Glomerular endothelial cell (primary cell): ENCODE results near the gene NOSTRIN. TPM values are rescaled to one million over a fixed set of nuclear protein-coding genes. Genes with fewer than 3 reads are reported as not detected.
"Not testable (repeated sequence)": the region's sequence is repeated elsewhere in the genome, so short reads cannot be mapped to it uniquely, and the experiment has no call there.

Experiments used
- DNase-seq: peaks from one replicate; pipeline ENCODE4 v3.0.0-alpha.2; 2011; ENCODE audit warnings: low read depth, low spot score; ENCODE audit errors: extremely low read depth
- total RNA-seq: library from RNA; depleted of rRNA; stranded (reverse); fragments of >200 nt; gene quantifications from 2 replicates; pipeline ENCODE4 v1.2.3, GENCODE V29; 2015

The NOSTRIN gene
- total RNA-seq = 20.1 and 21.3 TPM in 2 replicates

- DNase-seq = no peak
Measured at GRCh38 chr2:168801961-168802858, at the start of gene NOSTRIN. NOSTRIN (plus strand) TSS chr2:168802637; CDS start chr2:168802647, 10 bp downstream.

GRCh38 chr2:168753765-168754329 lies 48.6 kb upstream of the NOSTRIN start:
- no peak for DNase-seq

- DNase-seq = no peak
Measured at GRCh38 chr2:168757223-168757622, 45.2 kb upstream of the NOSTRIN start.

- no peak for DNase-seq
Measured at GRCh38 chr2:168758970-168759820, 43.2 kb upstream of the NOSTRIN start.

- no peak for DNase-seq
Measured at GRCh38 chr2:168765401-168765800, 37.0 kb upstream of the NOSTRIN start.

GRCh38 chr2:168766600-168766999 lies 35.8 kb upstream of the NOSTRIN start:
- DNase-seq = no peak

- DNase-seq = no peak
Measured at GRCh38 chr2:168767258-168767657, 35.2 kb upstream of the NOSTRIN start.

- DNase-seq = not testable (repeated sequence)
Measured at GRCh38 chr2:168768357-168768756, 34.1 kb upstream of the NOSTRIN start.

GRCh38 chr2:168770796-168771195 lies 31.6 kb upstream of the NOSTRIN start:
- DNase-seq = no peak

- DNase-seq = no peak
Measured at GRCh38 chr2:168772704-168773103, 29.7 kb upstream of the NOSTRIN start.

- no peak for DNase-seq
Measured at GRCh38 chr2:168773128-168773527, 29.3 kb upstream of the NOSTRIN start.

- no peak for DNase-seq
Measured at GRCh38 chr2:168773719-168774521, 28.5 kb upstream of the NOSTRIN start.

GRCh38 chr2:168775837-168776236 lies 26.6 kb upstream of the NOSTRIN start:
- no peak for DNase-seq

- no peak for DNase-seq
Measured at GRCh38 chr2:168780669-168781071, 21.8 kb upstream of the NOSTRIN start.

GRCh38 chr2:168781191-168781817 lies 21.1 kb upstream of the NOSTRIN start:
- DNase-seq = no peak

GRCh38 chr2:168782271-168782670 lies 20.2 kb upstream of the NOSTRIN start:
- no peak for DNase-seq

- no peak for DNase-seq
Measured at GRCh38 chr2:168784993-168785392, 17.4 kb upstream of the NOSTRIN start.

GRCh38 chr2:168787098-168787781 lies 15.2 kb upstream of the NOSTRIN start:
- DNase-seq = no peak

GRCh38 chr2:168787782-168788376 lies 14.6 kb upstream of the NOSTRIN start:
- DNase-seq = no peak
